HepG2 (cell line): ENCODE results near the gene CDK13. TPM values are rescaled to one million over a fixed set of nuclear protein-coding genes. Genes with fewer than 3 reads are reported as not detected.

Experiments
- AHDC1 ChIP-seq: sonication (generic); formaldehyde crosslinking; IDR thresholded peaks from 2 replicates; pipeline ENCODE4 v1.5.1; 2020; ENCODE audit warnings: mild to moderate bottlenecking, missing genetic modification reagents, borderline replicate concordance
- DNMT3B ChIP-seq: conservative IDR thresholded peaks from 2 replicates; pipeline ENCODE4 v1.6.1; 2016; ENCODE audit warnings: missing biosample characterization, control low read depth
- HMG20A ChIP-seq: IDR thresholded peaks from 2 replicates; pipeline ENCODE4 v1.6.1; 2016; ENCODE audit warnings: borderline replicate concordance
- HNF1A ChIP-seq, 2 experiments: sonication (generic) in 1 of 2; formaldehyde crosslinking in 1 of 2; IDR thresholded peaks; 2 replicates each; pipeline versions ENCODE4 v1.4.0 to v1.6.1; 2016 to 2020; ENCODE audit warnings: borderline replicate concordance in 1 of 2, low read depth in 1 of 2, mild to moderate bottlenecking in 1 of 2, missing genetic modification reagents in 1 of 2
- KLF6 ChIP-seq: IDR thresholded peaks from 2 replicates; pipeline ENCODE4 v1.8.0; 2016; ENCODE audit warnings: missing biosample characterization, missing genetic modification reagents
- TRIM24 ChIP-seq: sonication (generic); formaldehyde crosslinking; IDR thresholded peaks from 2 replicates; pipeline ENCODE4 v1.8.0; 2022; ENCODE audit warnings: mild to moderate bottlenecking, missing genetic modification reagents
- YEATS4 ChIP-seq: sonication (generic); formaldehyde crosslinking; IDR thresholded peaks from 2 replicates; pipeline ENCODE4 v1.4.0; 2020; ENCODE audit warnings: missing genetic modification reagents, borderline replicate concordance
- ZBTB2 ChIP-seq: sonication (generic); formaldehyde crosslinking; IDR thresholded peaks from 2 replicates; pipeline ENCODE4 v1.8.0; 2022; ENCODE audit warnings: low read depth, missing genetic modification reagents
- ZBTB49 ChIP-seq: sonication (generic); formaldehyde crosslinking; IDR thresholded peaks from 2 replicates; pipeline ENCODE4 v1.4.0; 2020; ENCODE audit warnings: missing genetic modification reagents, borderline replicate concordance
- ZKSCAN1 ChIP-seq: fragments of 150-350 bp; IDR thresholded peaks from 2 replicates; pipeline ENCODE4 v1.6.1; 2014; ENCODE audit warnings: low read length
- ZNF30 ChIP-seq: sonication (generic); formaldehyde crosslinking; IDR thresholded peaks from 2 replicates; pipeline ENCODE4 v1.5.0; 2020; ENCODE audit warnings: mild to moderate bottlenecking, missing genetic modification reagents
- ZNF883 ChIP-seq: sonication (generic); formaldehyde crosslinking; IDR thresholded peaks from 2 replicates; pipeline ENCODE4 v1.5.1; 2020; ENCODE audit warnings: mild to moderate bottlenecking, missing genetic modification reagents; ENCODE audit errors: not compliant biosample characterization
- ZNF891 ChIP-seq: sonication (generic); formaldehyde crosslinking; IDR thresholded peaks from 2 replicates; pipeline ENCODE4 v1.5.0; 2020; ENCODE audit warnings: mild to moderate bottlenecking, missing genetic modification reagents
- polyA plus RNA-seq, 8 experiments: library from polyadenylated mRNA; depleted of rRNA in 3 of 8; stranded (reverse) in 7 of 8; unstranded in 1 of 8; fragments of >200 nt; fragmentation: Illumina TruSeq in 4 of 8; extraction: Trizol in 4 of 8; gene quantifications; 2 replicates each; pipeline versions ENCODE4 v1.2.1 to v1.2.3, GENCODE V29; 2011 to 2016; ENCODE audit warnings: low read depth in 4 of 8, missing spikeins in 1 of 8, mixed read lengths in 1 of 8; ENCODE audit not compliant: insufficient read depth in 1 of 8
- total RNA-seq, 5 experiments: library from RNA; depleted of rRNA; stranded (reverse); fragments of >200 nt; fragmentation: Illumina TruSeq; extraction: Trizol; gene quantifications; 2 replicates each; pipeline ENCODE4 v1.2.3, GENCODE V29; 2016; ENCODE audit warnings: low read depth in 1 of 5

Gene CDK13
- total and polyA plus RNA-seq, 2 of the 13 experiments (the other 11 are each of a cell fraction or from before 2014, with no cell fraction given), result 21.0 to 40.9 TPM

GRCh38 chr7:39948956-39949928 lies 814 bp upstream of the CDK13 start (continued):
- TF ChIP-seq AHDC1, result no peak
- TF ChIP-seq KLF6 (CRISPR knock-in tag), result 0 out of 2 replicates have a peak, but pooled peaks have one; percentile 44
- no peak for TF ChIP-seq ZBTB49 (CRISPR knock-in tag)
- TF ChIP-seq TRIM24 (CRISPR knock-in tag), result no peak
- no peak for TF ChIP-seq ZNF30 (CRISPR knock-in tag)
- no peak for TF ChIP-seq ZKSCAN1
- no peak for TF ChIP-seq HNF1A (IDR thresholded peaks at IDR 0.05; ENCODE audit: low read depth)
- peak; percentile 51; the same call in 1 of the 2 replicates for TF ChIP-seq HNF1A (CRISPR knock-in tag; IDR thresholded peaks at IDR 0.05; ENCODE audit: borderline replicate concordance)
- 0 out of 2 replicates have a peak, but pooled peaks have one; percentile 22 for TF ChIP-seq ZBTB2 (CRISPR knock-in tag)
- TF ChIP-seq YEATS4 (CRISPR knock-in tag), result peak; percentile 51; the same call in 1 of the 2 replicates
- no peak for TF ChIP-seq HMG20A (CRISPR knock-in tag)
- TF ChIP-seq ZNF883 (CRISPR knock-in tag), result peak; percentile 74
- peak; percentile 77; the same call in 1 of the 2 replicates for TF ChIP-seq DNMT3B (CRISPR knock-in tag)
- peak; percentile 88; the same call in 1 of the 2 replicates for TF ChIP-seq ZNF891
